GM12874 (cell line): ENCODE measurements around the gene AWAT2.

ENCODE experiments used
- TF ChIP-seq, protein P1 (sequence below): IDR thresholded peaks from 2 replicates; pipeline ENCODE4 v1.5.1; 2011; ENCODE audit warnings: low read depth, mild to moderate bottlenecking, control low read depth, low read length, moderate library complexity; ENCODE audit not compliant: insufficient read depth

The AWAT2 gene

DNA sequence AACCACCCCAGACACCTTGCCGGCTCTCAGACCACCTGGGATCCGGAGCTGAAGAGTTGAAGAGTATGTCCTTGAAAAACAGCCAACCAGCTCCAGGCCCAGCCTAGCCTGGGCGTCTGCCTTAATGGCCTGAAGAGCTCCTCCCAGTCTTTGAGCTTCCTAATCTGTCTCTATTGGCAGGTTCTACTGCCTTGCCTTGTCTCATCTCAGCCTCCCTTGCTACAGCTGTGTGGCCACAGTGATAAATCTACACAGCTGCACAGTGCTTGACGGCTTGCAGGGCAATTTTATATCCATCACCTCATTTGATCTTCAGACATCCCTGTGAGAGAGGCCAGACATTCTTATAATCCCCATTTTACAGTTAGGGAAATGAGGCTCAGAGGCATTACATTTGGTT is 19.9 kb downstream of the AWAT2 start:
- TF ChIP-seq, protein P1, sequence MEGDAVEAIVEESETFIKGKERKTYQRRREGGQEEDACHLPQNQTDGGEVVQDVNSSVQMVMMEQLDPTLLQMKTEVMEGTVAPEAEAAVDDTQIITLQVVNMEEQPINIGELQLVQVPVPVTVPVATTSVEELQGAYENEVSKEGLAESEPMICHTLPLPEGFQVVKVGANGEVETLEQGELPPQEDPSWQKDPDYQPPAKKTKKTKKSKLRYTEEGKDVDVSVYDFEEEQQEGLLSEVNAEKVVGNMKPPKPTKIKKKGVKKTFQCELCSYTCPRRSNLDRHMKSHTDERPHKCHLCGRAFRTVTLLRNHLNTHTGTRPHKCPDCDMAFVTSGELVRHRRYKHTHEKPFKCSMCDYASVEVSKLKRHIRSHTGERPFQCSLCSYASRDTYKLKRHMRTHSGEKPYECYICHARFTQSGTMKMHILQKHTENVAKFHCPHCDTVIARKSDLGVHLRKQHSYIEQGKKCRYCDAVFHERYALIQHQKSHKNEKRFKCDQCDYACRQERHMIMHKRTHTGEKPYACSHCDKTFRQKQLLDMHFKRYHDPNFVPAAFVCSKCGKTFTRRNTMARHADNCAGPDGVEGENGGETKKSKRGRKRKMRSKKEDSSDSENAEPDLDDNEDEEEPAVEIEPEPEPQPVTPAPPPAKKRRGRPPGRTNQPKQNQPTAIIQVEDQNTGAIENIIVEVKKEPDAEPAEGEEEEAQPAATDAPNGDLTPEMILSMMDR = no peak

DNA sequence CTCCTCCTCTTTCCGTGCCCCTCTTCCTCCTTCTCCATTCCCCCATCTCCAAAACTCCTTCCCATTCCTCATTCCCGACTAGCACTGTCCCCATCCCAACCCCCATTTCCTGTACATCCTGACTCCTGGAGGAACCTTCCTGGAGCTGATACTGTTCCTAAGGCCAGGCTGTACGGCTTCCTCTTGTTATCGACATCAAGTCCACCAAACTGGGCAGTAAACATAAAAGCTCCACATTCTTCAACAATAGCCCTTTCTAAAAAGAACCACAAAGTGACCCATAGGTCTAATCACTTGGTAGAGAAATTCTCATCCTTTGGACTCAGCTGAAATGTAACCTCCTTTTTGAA is 22.9 kb downstream of the AWAT2 start:
- TF ChIP-seq, protein P1 = no peak

GRCh38 chrX:70026112-70026850 is 23.5 kb downstream of the AWAT2 start:
- TF ChIP-seq, protein P1 = no peak

DNA sequence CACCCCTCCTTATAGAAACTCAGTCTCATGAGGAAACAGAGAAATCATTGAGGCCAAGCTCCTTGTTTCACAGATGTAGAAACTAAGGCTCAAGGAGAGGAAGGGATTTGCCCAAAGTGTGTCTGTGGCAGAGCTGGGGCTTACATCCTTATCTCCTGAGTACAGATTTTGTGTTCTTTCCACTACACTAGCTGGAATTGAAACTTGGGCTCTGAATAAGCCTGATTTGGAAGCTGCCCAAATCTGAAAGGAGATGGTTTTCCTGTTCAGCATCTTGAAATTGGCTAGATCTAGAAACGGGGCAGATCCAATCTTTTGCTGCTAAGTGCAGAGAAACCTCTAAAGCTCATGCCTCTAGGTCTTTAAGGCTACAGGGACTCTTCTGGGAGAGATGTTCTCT is 24.3 kb downstream of the AWAT2 start:
- TF ChIP-seq, protein P1 = no peak

DNA sequence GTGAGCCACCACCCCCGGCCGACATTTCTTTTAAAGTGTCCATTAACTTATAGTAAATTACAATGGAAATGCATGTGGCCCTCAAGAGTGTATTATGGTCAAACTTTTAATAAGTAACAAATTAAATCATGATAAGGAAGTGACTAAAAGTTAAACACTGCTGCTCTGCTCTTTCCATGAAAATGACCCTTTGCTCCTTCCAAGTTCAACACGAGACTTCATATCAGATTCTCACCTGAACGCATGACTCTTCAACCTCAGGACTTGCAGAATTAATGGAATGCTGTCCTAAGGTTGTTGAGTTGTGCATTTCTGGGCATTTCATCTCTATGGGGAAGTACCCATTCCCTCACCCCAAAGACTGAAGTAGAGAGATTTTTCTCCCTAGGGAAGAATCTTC is 27.1 kb downstream of the AWAT2 start:
- TF ChIP-seq, protein P1 = no peak

DNA sequence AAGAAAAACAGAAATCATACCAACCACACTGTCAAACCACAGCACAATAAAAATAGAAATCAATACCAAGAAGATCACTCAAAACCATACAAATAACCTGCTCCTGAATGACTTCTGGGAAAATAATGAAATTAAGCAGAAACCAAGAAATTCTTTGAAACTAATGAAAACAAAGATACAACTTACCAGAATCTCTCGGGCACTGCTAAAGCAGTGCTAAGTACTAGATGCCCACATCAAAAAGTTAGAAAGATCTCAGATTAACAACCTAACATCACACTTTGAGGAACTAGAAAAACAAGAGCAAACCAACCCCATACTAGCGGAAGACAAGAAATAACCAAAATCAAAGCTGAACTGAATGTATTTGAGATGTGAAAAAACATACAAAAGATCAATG is 33.2 kb downstream of the AWAT2 start:
- TF ChIP-seq, protein P1 = no peak

DNA sequence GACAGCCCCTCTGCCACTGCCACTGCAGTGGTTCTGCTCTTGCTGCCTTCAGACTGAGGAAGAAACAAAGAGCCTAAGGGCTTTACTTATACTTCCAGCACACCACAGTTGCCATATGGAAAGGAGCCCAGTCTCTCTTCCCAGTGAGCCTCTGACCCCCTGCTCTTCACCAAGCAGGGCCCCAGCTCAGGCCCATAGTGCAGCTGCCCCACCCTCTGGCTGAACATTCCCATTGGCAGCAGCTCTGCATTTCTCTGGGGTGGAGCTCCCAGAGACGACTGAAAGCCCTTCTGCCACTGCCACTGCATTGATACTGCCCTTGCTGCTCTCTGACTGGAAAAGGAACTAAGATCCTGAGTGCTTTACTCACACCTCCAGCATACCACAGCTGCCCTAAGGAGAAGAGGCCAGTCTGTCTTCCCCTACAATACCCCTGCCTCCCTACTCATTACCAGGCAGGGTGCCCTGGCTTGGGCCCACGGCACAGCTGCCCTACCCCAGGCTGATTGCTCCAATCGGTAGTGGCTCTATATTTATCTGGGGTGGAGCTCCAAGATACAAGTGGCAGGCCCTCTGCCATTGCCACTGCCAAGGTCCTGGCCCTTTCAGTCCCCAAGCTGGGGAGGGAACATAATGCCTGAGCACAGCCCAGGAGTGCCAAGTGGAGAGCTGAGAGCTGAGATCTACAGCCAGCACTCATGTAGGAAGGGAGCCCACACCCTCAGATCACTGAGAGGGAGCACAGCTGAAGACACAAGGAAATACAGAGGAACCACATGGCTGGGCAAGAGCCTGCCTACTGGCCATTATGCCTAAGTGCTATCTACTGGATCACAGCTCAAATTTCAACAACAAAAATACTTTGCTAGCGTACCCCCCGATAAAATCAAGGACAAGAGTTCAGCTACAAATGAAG is 36.0 kb downstream of the AWAT2 start:
- TF ChIP-seq, protein P1 = no peak
